K562 (cell line): ENCODE measurements around the gene FAM124A. TPM values are rescaled to one million over a fixed set of nuclear protein-coding genes. Genes with fewer than 3 reads are reported as not detected.

Source experiments
- ATAC-seq: fragments of 200-7000 bp; cut with Tn5 transposase; 3 replicates; pipeline ENCODE4 v1.9.1; 2020; ENCODE audit warnings: moderate library complexity
- BruUV-seq: library from RNA; stranded (reverse); fragments of 400-500 nt; replicated peaks from 2 replicates; lab custom pipeline; 2021; lab: Mats Ljungman, UMichigan
- CTCF ChIA-PET: fragments of 300-600 bp; formaldehyde crosslinking; extraction: SDS; loops from one replicate; lab custom pipeline; 2021; ENCODE audit warnings: low intra/inter-chr PET ratio; lab: Yijun Ruan, JAX
- POLR2A ChIA-PET: fragments of 300-600, 350-650 bp; sonication (Branson Sonifier 250); formaldehyde crosslinking; extraction: SDS; loops from one replicate; lab custom pipeline; 2021; ENCODE audit warnings: antibody characterized with exemption, inconsistent platforms; lab: Yijun Ruan, JAX
- DNase-seq, 4 experiments: peaks; one replicate each; pipeline versions ENCODE4 v3.0.0 to v3.0.0-alpha.2; 2011 to 2018; ENCODE audit warnings: low spot score in 3 of 4, mixed read lengths in 3 of 4; ENCODE audit errors: extremely low read depth in 1 of 4
- FAIRE-seq: peaks from 2 replicates; lab custom pipeline; 2011; peaks lifted over from hg19 to GRCh38; lab: Jason Lieb, UNC
- H2AFZ ChIP-seq: 2 replicates; pipeline ENCODE4 v1.6.0; 2011; ENCODE audit warnings: low read depth, low read length, control low read depth, inconsistent platforms
- H3K27ac ChIP-seq: fragments of 200-600 bp; 3 replicates; pipeline ENCODE4 v1.8.0; 2011; ENCODE audit warnings: low read depth, mild to moderate bottlenecking, control low read depth, inconsistent platforms, low read length, moderate library complexity, mixed read lengths; ENCODE audit errors: extremely low read depth
- H3K27me3 ChIP-seq, 2 experiments: fragments of 300-600 bp in 1 of 2; 2 replicates in 1 of 2; 3 replicates in 1 of 2; pipeline versions ENCODE4 v1.6.0 to v1.8.0; 2011; ENCODE audit warnings: inconsistent platforms in 2 of 2, low read length in 2 of 2, mild to moderate bottlenecking in 1 of 2, mixed read lengths in 1 of 2, moderate library complexity in 1 of 2; ENCODE audit not compliant: control insufficient read depth in 2 of 2, insufficient read depth in 2 of 2
- H3K36me3 ChIP-seq: fragments of 300-600 bp; 3 replicates; pipeline ENCODE4 v1.8.0; 2011; ENCODE audit warnings: mild to moderate bottlenecking, low read length, inconsistent platforms; ENCODE audit not compliant: control insufficient read depth, insufficient read depth
- H3K4me1 ChIP-seq, 2 experiments: fragments of 200-600 bp in 1 of 2; replicated peaks in 1 of 2; 2 replicates in 1 of 2; 3 replicates in 1 of 2; pipeline versions ENCODE4 v1.5.1 to v1.8.0; 2011; ENCODE audit warnings: inconsistent platforms in 2 of 2, low read length in 2 of 2, mild to moderate bottlenecking in 1 of 2, mixed read lengths in 1 of 2, moderate library complexity in 1 of 2; ENCODE audit not compliant: control insufficient read depth in 2 of 2, insufficient read depth in 2 of 2
- H3K4me2 ChIP-seq: 2 replicates; pipeline ENCODE4 v1.6.1; 2011; ENCODE audit warnings: low read length, control low read depth, inconsistent platforms, mixed read lengths; ENCODE audit not compliant: insufficient read depth
- H3K4me3 ChIP-seq: fragments of 200-600 bp; sonication (generic), shearing (Covaris generic); 2 replicates; pipeline ENCODE4 v1.5.1; 2016; ENCODE audit warnings: control low read depth, inconsistent platforms
- H3K79me2 ChIP-seq: fragments of 200-600 bp; 3 replicates; pipeline ENCODE4 v1.8.0; 2011; ENCODE audit warnings: low read length, inconsistent platforms; ENCODE audit not compliant: control insufficient read depth, insufficient read depth
- H3K9ac ChIP-seq, 2 experiments: 2 replicates each; pipeline versions ENCODE4 v1.6.0 to v1.6.1; 2011; ENCODE audit warnings: low read depth in 2 of 2, low read length in 2 of 2, control low read depth in 1 of 2, inconsistent platforms in 1 of 2, mild to moderate bottlenecking in 1 of 2, mixed read lengths in 1 of 2; ENCODE audit not compliant: insufficient read depth in 1 of 2
- H3K9me1 ChIP-seq: one replicate; pipeline ENCODE4 v1.6.0; 2011; ENCODE audit warnings: inconsistent platforms, mild to moderate bottlenecking, low read length, moderate library complexity; ENCODE audit not compliant: control insufficient read depth, insufficient read depth
- H3K9me3 ChIP-seq: replicated peaks from 2 replicates; pipeline ENCODE4 v1.5.1; 2011; ENCODE audit warnings: low read depth, low read length, inconsistent platforms; ENCODE audit not compliant: control insufficient read depth, insufficient read depth
- H4K20me1 ChIP-seq: replicated peaks from 2 replicates; pipeline ENCODE4 v1.6.1; 2011; ENCODE audit warnings: low read length, inconsistent platforms, mixed read lengths; ENCODE audit not compliant: control insufficient read depth, insufficient read depth
- ELF2 ChIP-seq: fragments of 250-450 bp; sonication (Bioruptor Pico); IDR thresholded peaks from 2 replicates; pipeline ENCODE4 v1.5.0; 2021; ENCODE audit warnings: mild to moderate bottlenecking
- ERF ChIP-seq: fragments of 450-650 bp; formaldehyde crosslinking; IDR thresholded peaks from 2 replicates; pipeline ENCODE4 v1.4.0; 2020; ENCODE audit warnings: mild to moderate bottlenecking, mixed read lengths
- KDM5B ChIP-seq: fragments of 200-600 bp; sonication (generic); IDR thresholded peaks from 2 replicates; pipeline ENCODE4 v1.6.1; 2012; ENCODE audit warnings: low read depth, mild to moderate bottlenecking, moderate library complexity, low read length, control low read depth, inconsistent platforms; ENCODE audit not compliant: insufficient replicate concordance
- LARP7 ChIP-seq: fragments of 450-650 bp; IDR thresholded peaks from 2 replicates; pipeline ENCODE4 v1.6.1; 2016
- MCM5 ChIP-seq: fragments of 450-650 bp; IDR thresholded peaks from 2 replicates; pipeline ENCODE4 v1.6.1; 2016; ENCODE audit warnings: low read depth
- MXI1 ChIP-seq: IDR thresholded peaks from 2 replicates; pipeline ENCODE4 v1.6.1; 2011; ENCODE audit warnings: low read depth, mild to moderate bottlenecking, improper control_type of control experiment, low read length
- POLR2AphosphoS2 ChIP-seq: IDR thresholded peaks from 2 replicates; pipeline ENCODE4 v1.6.1; 2012; ENCODE audit warnings: low read length, improper control_type of control experiment
- POLR2G ChIP-seq: fragments of 200-400 bp; formaldehyde crosslinking; IDR thresholded peaks from 2 replicates; pipeline ENCODE4 v1.6.1; 2017; ENCODE audit warnings: low read depth, mild to moderate bottlenecking, antibody characterized with exemption, low read length, moderate library complexity
- RCOR1 ChIP-seq, 2 experiments: IDR thresholded peaks; 2 replicates each; pipeline ENCODE4 v1.6.1; 2012; ENCODE audit warnings: low read depth in 2 of 2, low read length in 2 of 2, borderline replicate concordance in 1 of 2, improper control_type of control experiment in 1 of 2
- SIN3B ChIP-seq: fragments of 450-650 bp; IDR thresholded peaks from 2 replicates; pipeline ENCODE4 v1.6.1; 2017; ENCODE audit warnings: low read depth, mild to moderate bottlenecking, moderate library complexity
- ZNF561 ChIP-seq: fragments of 450-650 bp; formaldehyde crosslinking; conservative IDR thresholded peaks from 2 replicates; pipeline ENCODE4 v1.4.0; 2020; ENCODE audit warnings: mild to moderate bottlenecking, moderate library complexity
- ZNF785 ChIP-seq: fragments of 250-450 bp; sonication (Bioruptor Pico); IDR thresholded peaks from 2 replicates; pipeline ENCODE4 v1.4.0; 2020; ENCODE audit warnings: mild to moderate bottlenecking
- WGBS: fragments of 100-300 bp; shearing (Covaris generic); methylation state at CpG from one replicate; pipeline ENCODE4 v1.1.6; 2016; ENCODE audit warnings: low coverage, mixed read lengths; ENCODE audit not compliant: insufficient coverage; ENCODE audit errors: missing lambda C conversion rate; 5-methylcytosine and 5-hydroxymethylcytosine counted together
- in situ Hi-C: fragments of 300-500 bp; cut with MboI; formaldehyde crosslinking; loops from 4 replicates; pipeline ENCODE4 v1.15.0; 2018; ENCODE audit warnings: inconsistent platforms, mixed read lengths
- intact Hi-C: fragments of 100-400 bp; cut with micrococcal nuclease; formaldehyde crosslinking; loops from 2 replicates; pipeline ENCODE4 v1.14.2; 2022
- polyA plus RNA-seq, 8 experiments: library from polyadenylated mRNA; depleted of rRNA in 4 of 8; stranded (reverse) in 5 of 8; unstranded in 3 of 8; fragments of >200 nt; fragmentation: Nextera tagmentation in 2 of 8; fragmentation: Illumina TruSeq in 1 of 8; extraction: Ambion mirVana in 2 of 8; extraction: Trizol in 1 of 8; gene quantifications; 2 replicates each; pipeline versions ENCODE4 v1.2.1 to v1.2.3, GENCODE V29; 2011 to 2014; ENCODE audit warnings: inconsistent platforms in 1 of 8, missing spikeins in 1 of 8
- total RNA-seq, 7 experiments: library from RNA; depleted of rRNA in 6 of 7; stranded (reverse); fragments of >200 nt in 6 of 7; fragmentation: Illumina TruSeq in 2 of 7; extraction: Trizol in 2 of 7; gene quantifications; 2 replicates each; pipeline versions ENCODE4 v1.2.1 to v1.2.3, GENCODE V29; 2011 to 2021; ENCODE audit warnings: low replicate concordance in 1 of 7
- TF ChIP-seq, protein P1 (sequence below): sonication (generic); formaldehyde crosslinking; IDR thresholded peaks from 2 replicates; pipeline ENCODE4 v1.8.0; 2023; ENCODE audit warnings: missing genetic modification reagents, mild to moderate bottlenecking, borderline replicate concordance

Gene FAM124A
- total and polyA plus RNA-seq, 9 of the 15 experiments (the other 6 are each of a cell fraction or from before 2014, with no cell fraction given): not detected

GRCh38 chr13:51206584-51206983 lies 15.6 kb upstream of the FAM124A start:
- H3K9ac ChIP-seq: no peak overlapping the region
- H3K9me3 ChIP-seq: no peaks in the 10 kb centered on the region
- in situ Hi-C loops: no loop called here
- ATAC-seq: no peak
- no peak overlapping the region for H3K4me2 ChIP-seq
- no peak overlapping the region for H3K27ac ChIP-seq
- no peaks in the 10 kb centered on the region for H3K9me1 ChIP-seq
- H3K27me3 ChIP-seq: peaks cover 0 to 12% of the 10 kb centered on the region in 2 experiments; a peak in 3 of 5 replicates
- TF ChIP-seq ELF2 (CRISPR knock-in tag) (no peak), LARP7 (no peak), ZNF785 (CRISPR knock-in tag) (no peak), POLR2G (no peak), MCM5 (no peak), RCOR1 (IDR thresholded peaks at IDR 0.05; ENCODE audit: borderline replicate concordance in 1 of 2, low read depth in 2 of 2, low read length in 2 of 2) (no peak), ERF (CRISPR knock-in tag) (no peak), POLR2AphosphoS2 (no peak), KDM5B (no peak), MXI1 (no peak), ZNF561 (CRISPR knock-in tag) (no peak), SIN3B (no peak)
- TF ChIP-seq, protein P1, sequence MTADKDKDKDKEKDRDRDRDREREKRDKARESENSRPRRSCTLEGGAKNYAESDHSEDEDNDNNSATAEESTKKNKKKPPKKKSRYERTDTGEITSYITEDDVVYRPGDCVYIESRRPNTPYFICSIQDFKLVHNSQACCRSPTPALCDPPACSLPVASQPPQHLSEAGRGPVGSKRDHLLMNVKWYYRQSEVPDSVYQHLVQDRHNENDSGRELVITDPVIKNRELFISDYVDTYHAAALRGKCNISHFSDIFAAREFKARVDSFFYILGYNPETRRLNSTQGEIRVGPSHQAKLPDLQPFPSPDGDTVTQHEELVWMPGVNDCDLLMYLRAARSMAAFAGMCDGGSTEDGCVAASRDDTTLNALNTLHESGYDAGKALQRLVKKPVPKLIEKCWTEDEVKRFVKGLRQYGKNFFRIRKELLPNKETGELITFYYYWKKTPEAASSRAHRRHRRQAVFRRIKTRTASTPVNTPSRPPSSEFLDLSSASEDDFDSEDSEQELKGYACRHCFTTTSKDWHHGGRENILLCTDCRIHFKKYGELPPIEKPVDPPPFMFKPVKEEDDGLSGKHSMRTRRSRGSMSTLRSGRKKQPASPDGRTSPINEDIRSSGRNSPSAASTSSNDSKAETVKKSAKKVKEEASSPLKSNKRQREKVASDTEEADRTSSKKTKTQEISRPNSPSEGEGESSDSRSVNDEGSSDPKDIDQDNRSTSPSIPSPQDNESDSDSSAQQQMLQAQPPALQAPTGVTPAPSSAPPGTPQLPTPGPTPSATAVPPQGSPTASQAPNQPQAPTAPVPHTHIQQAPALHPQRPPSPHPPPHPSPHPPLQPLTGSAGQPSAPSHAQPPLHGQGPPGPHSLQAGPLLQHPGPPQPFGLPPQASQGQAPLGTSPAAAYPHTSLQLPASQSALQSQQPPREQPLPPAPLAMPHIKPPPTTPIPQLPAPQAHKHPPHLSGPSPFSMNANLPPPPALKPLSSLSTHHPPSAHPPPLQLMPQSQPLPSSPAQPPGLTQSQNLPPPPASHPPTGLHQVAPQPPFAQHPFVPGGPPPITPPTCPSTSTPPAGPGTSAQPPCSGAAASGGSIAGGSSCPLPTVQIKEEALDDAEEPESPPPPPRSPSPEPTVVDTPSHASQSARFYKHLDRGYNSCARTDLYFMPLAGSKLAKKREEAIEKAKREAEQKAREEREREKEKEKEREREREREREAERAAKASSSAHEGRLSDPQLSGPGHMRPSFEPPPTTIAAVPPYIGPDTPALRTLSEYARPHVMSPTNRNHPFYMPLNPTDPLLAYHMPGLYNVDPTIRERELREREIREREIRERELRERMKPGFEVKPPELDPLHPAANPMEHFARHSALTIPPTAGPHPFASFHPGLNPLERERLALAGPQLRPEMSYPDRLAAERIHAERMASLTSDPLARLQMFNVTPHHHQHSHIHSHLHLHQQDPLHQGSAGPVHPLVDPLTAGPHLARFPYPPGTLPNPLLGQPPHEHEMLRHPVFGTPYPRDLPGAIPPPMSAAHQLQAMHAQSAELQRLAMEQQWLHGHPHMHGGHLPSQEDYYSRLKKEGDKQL (CRISPR knock-in tag): no peak
- TF ChIP-seq, all 486 proteins: peak for 0
- BruUV-seq: no TSS peak
- no peak overlapping the region for H3K4me3 ChIP-seq
- no peaks in the 10 kb centered on the region for H4K20me1 ChIP-seq
- DNase-seq (no peak), FAIRE-seq (no peak)
- intact Hi-C loops: no loop called here
- no CpG with 5 or more reads among the region's 3 CpGs for WGBS
- CTCF ChIA-PET: no interaction called here
- H2AFZ ChIP-seq: no peak overlapping the region
- POLR2A ChIA-PET: no interaction called here
- H3K4me1 ChIP-seq: no peaks in the 10 kb centered on the region
- H3K36me3 ChIP-seq: no peaks in the 10 kb centered on the region
- no peaks in the 10 kb centered on the region for H3K79me2 ChIP-seq
